ENCODE measurements around the gene HYAL3. TPM values are rescaled to one million over a fixed set of nuclear protein-coding genes. Genes with fewer than 3 reads are reported as not detected.

HYAL3 gene
- total and polyA plus RNA-seq, 10 of the 15 experiments (the other 5 are each of a cell fraction or from before 2014, with no cell fraction given): 0.37 to 4.2 (median 2.8) TPM

DNA sequence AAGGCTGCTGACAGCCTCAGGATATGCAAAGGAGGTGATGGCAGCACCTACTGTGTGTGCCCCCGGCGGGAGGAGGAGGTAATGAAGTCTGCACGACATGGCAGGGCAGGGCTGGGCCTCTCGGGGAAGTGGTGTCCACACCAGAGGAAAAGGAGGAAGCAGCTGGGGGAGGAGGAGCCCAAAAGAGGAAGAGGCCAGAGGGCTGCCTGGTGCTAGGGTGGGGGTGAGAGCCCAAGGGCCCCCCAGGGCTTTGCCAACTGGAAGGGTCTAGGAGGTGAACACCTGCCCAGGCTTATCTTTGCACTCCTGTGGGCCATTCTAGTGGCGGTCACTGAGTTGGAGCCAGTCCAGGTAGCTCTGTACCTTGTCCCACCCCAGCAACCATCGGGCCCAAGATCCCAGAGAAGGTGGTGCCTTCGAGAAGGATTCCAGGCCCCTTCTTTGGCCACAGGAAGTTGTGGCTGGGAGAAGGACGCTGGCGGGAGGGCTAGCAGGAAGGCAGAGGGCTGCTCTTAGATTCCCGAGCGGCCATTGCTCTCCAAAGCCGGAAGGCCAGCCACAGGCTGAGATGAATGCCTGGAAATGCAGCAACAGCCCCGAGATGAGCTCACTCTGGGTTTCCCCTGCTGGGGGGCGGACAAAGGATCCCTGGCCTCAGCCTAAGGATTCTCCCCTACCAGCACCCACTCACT, 56.2 kb downstream of the HYAL3 start (continued):
- TF ChIP-seq, protein P1, sequence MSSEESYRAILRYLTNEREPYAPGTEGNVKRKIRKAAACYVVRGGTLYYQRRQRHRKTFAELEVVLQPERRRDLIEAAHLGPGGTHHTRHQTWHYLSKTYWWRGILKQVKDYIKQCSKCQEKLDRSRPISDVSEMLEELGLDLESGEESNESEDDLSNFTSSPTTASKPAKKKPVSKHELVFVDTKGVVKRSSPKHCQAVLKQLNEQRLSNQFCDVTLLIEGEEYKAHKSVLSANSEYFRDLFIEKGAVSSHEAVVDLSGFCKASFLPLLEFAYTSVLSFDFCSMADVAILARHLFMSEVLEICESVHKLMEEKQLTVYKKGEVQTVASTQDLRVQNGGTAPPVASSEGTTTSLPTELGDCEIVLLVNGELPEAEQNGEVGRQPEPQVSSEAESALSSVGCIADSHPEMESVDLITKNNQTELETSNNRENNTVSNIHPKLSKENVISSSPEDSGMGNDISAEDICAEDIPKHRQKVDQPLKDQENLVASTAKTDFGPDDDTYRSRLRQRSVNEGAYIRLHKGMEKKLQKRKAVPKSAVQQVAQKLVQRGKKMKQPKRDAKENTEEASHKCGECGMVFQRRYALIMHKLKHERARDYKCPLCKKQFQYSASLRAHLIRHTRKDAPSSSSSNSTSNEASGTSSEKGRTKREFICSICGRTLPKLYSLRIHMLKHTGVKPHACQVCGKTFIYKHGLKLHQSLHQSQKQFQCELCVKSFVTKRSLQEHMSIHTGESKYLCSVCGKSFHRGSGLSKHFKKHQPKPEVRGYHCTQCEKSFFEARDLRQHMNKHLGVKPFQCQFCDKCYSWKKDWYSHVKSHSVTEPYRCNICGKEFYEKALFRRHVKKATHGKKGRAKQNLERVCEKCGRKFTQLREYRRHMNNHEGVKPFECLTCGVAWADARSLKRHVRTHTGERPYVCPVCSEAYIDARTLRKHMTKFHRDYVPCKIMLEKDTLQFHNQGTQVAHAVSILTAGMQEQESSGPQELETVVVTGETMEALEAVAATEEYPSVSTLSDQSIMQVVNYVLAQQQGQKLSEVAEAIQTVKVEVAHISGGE (CRISPR knock-in tag; IDR thresholded peaks at IDR 0.05): no peak
- TF ChIP-seq ETV6 (conservative IDR thresholded peaks at IDR 0.05 in 1 of 2, IDR thresholded peaks at IDR 0.05 in 1 of 2; ENCODE audit: borderline replicate concordance in 1 of 2, low read depth in 1 of 2) (peak in 1 of 2 experiments; percentile 68; a peak in 2 of 4 replicates), SP1 (IDR thresholded peaks at IDR 0.05; ENCODE audit: low read depth, low read length) (no peak)
- TF ChIP-seq, protein P2, sequence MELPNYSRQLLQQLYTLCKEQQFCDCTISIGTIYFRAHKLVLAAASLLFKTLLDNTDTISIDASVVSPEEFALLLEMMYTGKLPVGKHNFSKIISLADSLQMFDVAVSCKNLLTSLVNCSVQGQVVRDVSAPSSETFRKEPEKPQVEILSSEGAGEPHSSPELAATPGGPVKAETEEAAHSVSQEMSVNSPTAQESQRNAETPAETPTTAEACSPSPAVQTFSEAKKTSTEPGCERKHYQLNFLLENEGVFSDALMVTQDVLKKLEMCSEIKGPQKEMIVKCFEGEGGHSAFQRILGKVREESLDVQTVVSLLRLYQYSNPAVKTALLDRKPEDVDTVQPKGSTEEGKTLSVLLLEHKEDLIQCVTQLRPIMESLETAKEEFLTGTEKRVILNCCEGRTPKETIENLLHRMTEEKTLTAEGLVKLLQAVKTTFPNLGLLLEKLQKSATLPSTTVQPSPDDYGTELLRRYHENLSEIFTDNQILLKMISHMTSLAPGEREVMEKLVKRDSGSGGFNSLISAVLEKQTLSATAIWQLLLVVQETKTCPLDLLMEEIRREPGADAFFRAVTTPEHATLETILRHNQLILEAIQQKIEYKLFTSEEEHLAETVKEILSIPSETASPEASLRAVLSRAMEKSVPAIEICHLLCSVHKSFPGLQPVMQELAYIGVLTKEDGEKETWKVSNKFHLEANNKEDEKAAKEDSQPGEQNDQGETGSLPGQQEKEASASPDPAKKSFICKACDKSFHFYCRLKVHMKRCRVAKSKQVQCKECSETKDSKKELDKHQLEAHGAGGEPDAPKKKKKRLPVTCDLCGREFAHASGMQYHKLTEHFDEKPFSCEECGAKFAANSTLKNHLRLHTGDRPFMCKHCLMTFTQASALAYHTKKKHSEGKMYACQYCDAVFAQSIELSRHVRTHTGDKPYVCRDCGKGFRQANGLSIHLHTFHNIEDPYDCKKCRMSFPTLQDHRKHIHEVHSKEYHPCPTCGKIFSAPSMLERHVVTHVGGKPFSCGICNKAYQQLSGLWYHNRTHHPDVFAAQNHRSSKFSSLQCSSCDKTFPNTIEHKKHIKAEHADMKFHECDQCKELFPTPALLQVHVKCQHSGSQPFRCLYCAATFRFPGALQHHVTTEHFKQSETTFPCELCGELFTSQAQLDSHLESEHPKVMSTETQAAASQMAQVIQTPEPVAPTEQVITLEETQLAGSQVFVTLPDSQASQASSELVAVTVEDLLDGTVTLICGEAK (IDR thresholded peaks at IDR 0.05; ENCODE audit: borderline replicate concordance): no peak

Other genes with a start within 250 kb of the HYAL3 start
Only the 7 nearest of the 18 such genes appear.
- gene SEMA3B, start 30.3 kb downstream of the HYAL3 start, total RNA-seq (2014; rRNA removed): 0.11 and 0.16 TPM in 2 replicates
- 0.05 and 0.09 TPM in 2 replicates for gene SEMA3B, start 30.3 kb downstream of the HYAL3 start, total RNA-seq (2014; rRNA removed; fragmentation: Illumina TruSeq; extraction: Trizol)
- 0.59 and 0.74 TPM in 2 replicates for gene SEMA3B, start 30.3 kb downstream of the HYAL3 start, total RNA-seq (2021)
- gene SEMA3B, start 30.3 kb downstream of the HYAL3 start, polyA plus RNA-seq (2011; rRNA removed): 0.33 and 0.48 TPM in 2 replicates
- 0.06 TPM in 1 of 2 replicates, not detected in the other for gene SEMA3B, start 30.3 kb downstream of the HYAL3 start, polyA plus RNA-seq (2014; fragmentation: Illumina TruSeq; extraction: Trizol)
- gene SEMA3B, start 30.3 kb downstream of the HYAL3 start, polyA plus RNA-seq (2014; fragmentation: Nextera tagmentation; extraction: Ambion mirVana): not detected
- 0.37 and 0.47 TPM in 2 replicates for gene SEMA3B, start 30.3 kb downstream of the HYAL3 start, polyA plus RNA-seq (2014; rRNA removed)
- under 1 TPM; 0.09 to 0.16 TPM for gene SEMA3B, start 30.3 kb downstream of the HYAL3 start, polyA plus RNA-seq (2016; fragmentation: Nextera tagmentation; extraction: Ambion mirVana)
- gene LSMEM2, start 20.3 kb downstream of the HYAL3 start, total RNA-seq (2014; rRNA removed): not detected in 2 replicates
- gene LSMEM2, start 20.3 kb downstream of the HYAL3 start, total RNA-seq (2014; rRNA removed; fragmentation: Illumina TruSeq; extraction: Trizol): not detected in 2 replicates
- not detected in 2 replicates for gene LSMEM2, start 20.3 kb downstream of the HYAL3 start, total RNA-seq (2021)
- gene LSMEM2, start 20.3 kb downstream of the HYAL3 start, polyA plus RNA-seq (2011; rRNA removed): not detected in 2 replicates
- not detected in 2 replicates for gene LSMEM2, start 20.3 kb downstream of the HYAL3 start, polyA plus RNA-seq (2014; fragmentation: Illumina TruSeq; extraction: Trizol)
- gene LSMEM2, start 20.3 kb downstream of the HYAL3 start, polyA plus RNA-seq (2014; fragmentation: Nextera tagmentation; extraction: Ambion mirVana): not detected
- not detected in 2 replicates for gene LSMEM2, start 20.3 kb downstream of the HYAL3 start, polyA plus RNA-seq (2014; rRNA removed)
- under 1 TPM in 1 of 2 experiments, not detected in 1; 0.17 TPM for gene LSMEM2, start 20.3 kb downstream of the HYAL3 start, polyA plus RNA-seq (2016; fragmentation: Nextera tagmentation; extraction: Ambion mirVana)
- gene IFRD2, start 7.0 kb downstream of the HYAL3 start, total RNA-seq (2014; rRNA removed): 81.7 and 100 TPM in 2 replicates
- gene IFRD2, start 7.0 kb downstream of the HYAL3 start, total RNA-seq (2014; rRNA removed; fragmentation: Illumina TruSeq; extraction: Trizol): 47.5 and 52.0 TPM in 2 replicates
- 96.6 and 103 TPM in 2 replicates for gene IFRD2, start 7.0 kb downstream of the HYAL3 start, total RNA-seq (2021)
- gene IFRD2, start 7.0 kb downstream of the HYAL3 start, polyA plus RNA-seq (2011; rRNA removed): 12.4 and 19.1 TPM in 2 replicates
- 19.1 and 44.1 TPM in 2 replicates for gene IFRD2, start 7.0 kb downstream of the HYAL3 start, polyA plus RNA-seq (2014; fragmentation: Illumina TruSeq; extraction: Trizol)
- gene IFRD2, start 7.0 kb downstream of the HYAL3 start, polyA plus RNA-seq (2014; fragmentation: Nextera tagmentation; extraction: Ambion mirVana): 10 to 100 TPM; 33.7 to 82.8 TPM
- 77.8 and 87.5 TPM in 2 replicates for gene IFRD2, start 7.0 kb downstream of the HYAL3 start, polyA plus RNA-seq (2014; rRNA removed)
- 100 to 1,000 TPM; 144 to 153 TPM for gene IFRD2, start 7.0 kb downstream of the HYAL3 start, polyA plus RNA-seq (2016; fragmentation: Nextera tagmentation; extraction: Ambion mirVana)
- 8.5 and 9.2 TPM in 2 replicates for gene NAA80, start within 50 bp of the HYAL3 start, total RNA-seq (2014; rRNA removed)
- gene NAA80, start within 50 bp of the HYAL3 start, total RNA-seq (2014; rRNA removed; fragmentation: Illumina TruSeq; extraction: Trizol): 2.9 and 3.8 TPM in 2 replicates
- 9.0 and 9.1 TPM in 2 replicates for gene NAA80, start within 50 bp of the HYAL3 start, total RNA-seq (2021)
- 2.4 and 5.1 TPM in 2 replicates for gene NAA80, start within 50 bp of the HYAL3 start, polyA plus RNA-seq (2011; rRNA removed)
- gene NAA80, start within 50 bp of the HYAL3 start, polyA plus RNA-seq (2014; fragmentation: Illumina TruSeq; extraction: Trizol): 2.6 and 6.4 TPM in 2 replicates
- gene NAA80, start within 50 bp of the HYAL3 start, polyA plus RNA-seq (2014; fragmentation: Nextera tagmentation; extraction: Ambion mirVana): under 1 TPM; 0.48 to 0.62 TPM
- 12.7 and 13.6 TPM in 2 replicates for gene NAA80, start within 50 bp of the HYAL3 start, polyA plus RNA-seq (2014; rRNA removed)
- gene NAA80, start within 50 bp of the HYAL3 start, polyA plus RNA-seq (2016; fragmentation: Nextera tagmentation; extraction: Ambion mirVana): 1 to 10 TPM; 7.0 to 8.0 TPM
- gene HYAL1, start 4.2 kb upstream of the HYAL3 start, total RNA-seq (2014; rRNA removed): 0.06 and 0.33 TPM in 2 replicates
- 0.09 and 0.36 TPM in 2 replicates for gene HYAL1, start 4.2 kb upstream of the HYAL3 start, total RNA-seq (2014; rRNA removed; fragmentation: Illumina TruSeq; extraction: Trizol)
- gene HYAL1, start 4.2 kb upstream of the HYAL3 start, total RNA-seq (2021): 0.40 and 0.49 TPM in 2 replicates
- gene HYAL1, start 4.2 kb upstream of the HYAL3 start, polyA plus RNA-seq (2011; rRNA removed): 0.04 and 0.07 TPM in 2 replicates
- 0.07 TPM in 1 of 2 replicates, not detected in the other for gene HYAL1, start 4.2 kb upstream of the HYAL3 start, polyA plus RNA-seq (2014; fragmentation: Illumina TruSeq; extraction: Trizol)
- not detected for gene HYAL1, start 4.2 kb upstream of the HYAL3 start, polyA plus RNA-seq (2014; fragmentation: Nextera tagmentation; extraction: Ambion mirVana)
- gene HYAL1, start 4.2 kb upstream of the HYAL3 start, polyA plus RNA-seq (2014; rRNA removed): 0.13 and 0.20 TPM in 2 replicates
- under 1 TPM; 0.23 to 0.55 TPM for gene HYAL1, start 4.2 kb upstream of the HYAL3 start, polyA plus RNA-seq (2016; fragmentation: Nextera tagmentation; extraction: Ambion mirVana)
- 17.7 and 21.8 TPM in 2 replicates for gene HYAL2, start 23.3 kb upstream of the HYAL3 start, total RNA-seq (2014; rRNA removed)
- 7.6 and 7.7 TPM in 2 replicates for gene HYAL2, start 23.3 kb upstream of the HYAL3 start, total RNA-seq (2014; rRNA removed; fragmentation: Illumina TruSeq; extraction: Trizol)
- 12.4 and 14.8 TPM in 2 replicates for gene HYAL2, start 23.3 kb upstream of the HYAL3 start, total RNA-seq (2021)
- 6.0 and 11.0 TPM in 2 replicates for gene HYAL2, start 23.3 kb upstream of the HYAL3 start, polyA plus RNA-seq (2011; rRNA removed)
- 0.87 and 6.4 TPM in 2 replicates for gene HYAL2, start 23.3 kb upstream of the HYAL3 start, polyA plus RNA-seq (2014; fragmentation: Illumina TruSeq; extraction: Trizol)
- under 1 TPM; 0.06 to 0.31 TPM for gene HYAL2, start 23.3 kb upstream of the HYAL3 start, polyA plus RNA-seq (2014; fragmentation: Nextera tagmentation; extraction: Ambion mirVana)
- gene HYAL2, start 23.3 kb upstream of the HYAL3 start, polyA plus RNA-seq (2014; rRNA removed): 14.4 and 21.2 TPM in 2 replicates
- gene HYAL2, start 23.3 kb upstream of the HYAL3 start, polyA plus RNA-seq (2016; fragmentation: Nextera tagmentation; extraction: Ambion mirVana): 10 to 100 TPM; 17.1 to 17.4 TPM
- gene TUSC2, start 28.8 kb upstream of the HYAL3 start, total RNA-seq (2014; rRNA removed): 31.1 and 34.7 TPM in 2 replicates
- gene TUSC2, start 28.8 kb upstream of the HYAL3 start, total RNA-seq (2014; rRNA removed; fragmentation: Illumina TruSeq; extraction: Trizol): 17.7 and 18.0 TPM in 2 replicates
- gene TUSC2, start 28.8 kb upstream of the HYAL3 start, total RNA-seq (2021): 33.8 and 34.5 TPM in 2 replicates
- 24.3 and 37.8 TPM in 2 replicates for gene TUSC2, start 28.8 kb upstream of the HYAL3 start, polyA plus RNA-seq (2011; rRNA removed)
- gene TUSC2, start 28.8 kb upstream of the HYAL3 start, polyA plus RNA-seq (2014; fragmentation: Illumina TruSeq; extraction: Trizol): 24.3 and 27.0 TPM in 2 replicates
- gene TUSC2, start 28.8 kb upstream of the HYAL3 start, polyA plus RNA-seq (2014; fragmentation: Nextera tagmentation; extraction: Ambion mirVana): 10 to 100 TPM in 1 of 2 experiments, 1 to 10 TPM in 1; 4.0 to 10.2 TPM
- 69.4 and 79.5 TPM in 2 replicates for gene TUSC2, start 28.8 kb upstream of the HYAL3 start, polyA plus RNA-seq (2014; rRNA removed)
- gene TUSC2, start 28.8 kb upstream of the HYAL3 start, polyA plus RNA-seq (2016; fragmentation: Nextera tagmentation; extraction: Ambion mirVana): 10 to 100 TPM; 71.1 to 73.8 TPM

Measured in GM12878 (cell line).